ENCODE measurements around the gene MNAT1.

- TF ChIP-seq CTCF (conservative IDR thresholded peaks at IDR 0.05; ENCODE audit: low read length) (no peak), EZH2phosphoT487 (IDR thresholded peaks at IDR 0.05; ENCODE audit: borderline replicate concordance) (no peak)
Measured at GRCh38 chr14:60845523-60845922, 111.0 kb downstream of the MNAT1 start.
